ENCODE data around the gene TMEM51.

TMEM51 gene

DNA sequence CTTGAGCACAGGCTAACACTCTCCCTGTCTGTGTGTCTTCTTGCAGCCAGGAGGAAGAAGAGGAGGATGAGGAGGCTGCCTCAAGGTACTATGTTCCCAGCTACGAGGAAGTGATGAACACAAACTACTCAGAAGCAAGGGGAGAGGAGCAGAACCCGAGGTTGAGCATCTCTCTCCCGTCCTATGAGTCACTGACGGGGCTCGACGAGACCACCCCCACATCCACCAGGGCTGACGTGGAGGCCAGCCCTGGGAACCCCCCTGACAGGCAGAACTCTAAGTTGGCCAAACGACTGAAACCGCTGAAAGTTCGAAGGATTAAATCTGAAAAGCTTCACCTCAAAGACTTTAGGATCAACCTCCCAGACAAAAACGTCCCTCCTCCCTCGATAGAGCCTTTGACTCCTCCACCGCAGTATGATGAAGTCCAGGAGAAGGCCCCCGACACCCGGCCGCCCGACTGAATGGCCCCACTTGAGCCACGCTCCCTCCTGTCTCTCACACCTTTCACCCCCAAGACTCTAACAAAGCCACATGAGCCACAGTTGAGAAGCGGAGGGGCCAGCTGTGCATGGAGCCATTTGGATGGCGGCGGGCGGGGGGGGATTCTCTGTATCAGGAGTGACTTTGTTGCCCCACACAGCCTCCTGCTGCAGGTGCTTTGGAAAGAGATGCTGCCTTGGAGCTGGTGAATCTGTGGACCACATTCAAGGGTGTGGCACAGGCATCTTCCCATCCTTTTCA, 65.9 kb downstream of the TMEM51 start:
- no peak for DNase-seq

DNA sequence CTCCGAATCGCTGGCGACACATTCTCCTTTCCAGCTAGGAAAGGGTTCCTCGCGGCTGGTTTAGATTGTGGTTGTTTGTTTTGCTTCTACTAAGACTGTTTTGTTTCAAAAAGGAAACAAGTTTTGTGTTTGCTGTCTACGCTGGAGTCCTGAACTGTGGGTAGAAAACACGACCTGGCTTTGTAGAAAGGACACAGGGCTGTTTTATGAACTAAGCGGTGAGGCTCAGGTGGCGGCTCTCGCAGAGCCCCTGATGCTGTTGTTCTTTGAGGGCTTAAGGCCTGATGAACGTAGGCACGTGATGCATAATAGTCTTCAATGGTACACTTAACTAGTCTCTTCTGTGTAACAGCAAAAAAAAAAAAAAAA, 66.5 kb downstream of the TMEM51 start:
- no peak for DNase-seq

DNA sequence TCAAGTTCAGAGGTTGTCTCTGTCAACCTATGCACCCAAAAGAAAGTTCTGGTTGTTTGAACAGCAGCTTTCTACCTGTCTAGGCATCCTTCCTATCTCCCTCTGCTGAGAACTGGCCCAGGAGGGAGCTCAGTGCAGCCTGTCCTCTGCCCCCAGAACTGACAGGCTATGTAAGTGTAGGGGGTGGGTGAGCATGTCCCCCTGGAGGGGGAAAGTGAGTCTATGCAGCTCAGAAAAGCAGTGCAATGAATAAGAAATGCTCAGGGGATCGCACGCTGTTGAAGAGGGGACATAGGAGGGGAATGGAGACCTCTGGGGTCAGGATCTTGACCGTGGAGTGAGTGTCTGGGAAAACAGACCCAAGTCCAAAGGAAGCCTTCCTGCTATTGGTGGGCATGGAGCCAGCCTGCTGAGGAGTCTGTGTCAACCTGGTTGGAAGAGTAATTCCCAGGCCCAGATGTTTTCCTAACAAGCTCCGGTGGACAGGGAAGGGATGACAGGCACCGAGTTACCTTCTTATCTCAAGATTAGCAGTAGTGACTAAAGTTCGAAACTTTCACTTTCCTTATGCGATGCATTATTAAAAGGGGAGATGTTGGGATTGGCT, 67.4 kb downstream of the TMEM51 start:
- no peak for DNase-seq

- no peak for DNase-seq
These were observed 69.2 kb downstream of the TMEM51 start for GRCh38 chr1:15222653-15223303.

DNA sequence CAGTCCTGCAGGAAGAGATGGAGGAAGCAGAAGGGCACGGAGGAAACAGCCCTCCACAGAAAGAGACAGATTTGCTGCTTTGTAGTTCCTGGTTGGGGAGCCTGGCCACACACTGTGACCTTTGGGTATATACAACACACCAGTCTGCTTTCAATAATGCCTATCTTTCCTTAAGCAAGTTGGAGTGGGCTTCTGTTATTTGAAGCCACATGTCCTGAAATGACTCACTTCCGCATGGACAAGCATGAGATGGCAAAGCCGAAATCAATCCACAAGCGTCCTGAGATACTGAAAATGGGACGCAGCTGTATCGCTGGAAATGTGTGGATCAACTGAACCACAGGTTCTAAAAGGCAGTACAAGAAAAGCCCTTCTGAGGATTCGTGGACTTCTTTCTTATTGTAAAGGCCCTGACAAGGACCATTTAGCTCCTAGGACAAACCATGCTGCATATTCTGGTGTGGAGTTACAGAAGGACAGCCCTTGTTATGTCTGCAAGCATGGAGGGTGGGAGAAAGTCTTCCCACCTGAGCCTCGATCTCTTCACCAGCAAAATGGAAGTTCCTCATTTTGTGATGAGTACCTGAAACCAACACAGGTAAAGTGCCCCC, 70.8 kb downstream of the TMEM51 start:
- DNase-seq: no peak

DNA sequence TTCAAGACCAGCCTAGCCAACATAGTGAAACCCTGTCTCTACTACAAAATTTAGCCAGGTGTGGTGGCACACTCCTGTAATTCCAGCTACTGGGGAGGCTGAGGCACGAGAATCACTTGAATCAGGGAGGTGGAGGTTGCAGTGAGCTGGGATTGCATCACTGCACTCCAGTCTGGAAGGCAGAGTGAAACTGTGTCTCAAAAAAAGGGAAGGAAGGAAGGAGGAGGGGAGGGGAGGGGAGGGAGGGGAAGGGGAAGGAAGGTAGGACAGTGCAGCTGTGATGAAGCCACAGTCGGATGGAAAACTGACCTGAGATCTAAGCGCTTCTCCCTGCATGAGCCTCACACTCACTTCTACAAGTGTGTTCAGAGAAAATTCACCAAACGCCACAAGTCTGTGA, 71.4 kb downstream of the TMEM51 start:
- DNase-seq: no peak

DNA sequence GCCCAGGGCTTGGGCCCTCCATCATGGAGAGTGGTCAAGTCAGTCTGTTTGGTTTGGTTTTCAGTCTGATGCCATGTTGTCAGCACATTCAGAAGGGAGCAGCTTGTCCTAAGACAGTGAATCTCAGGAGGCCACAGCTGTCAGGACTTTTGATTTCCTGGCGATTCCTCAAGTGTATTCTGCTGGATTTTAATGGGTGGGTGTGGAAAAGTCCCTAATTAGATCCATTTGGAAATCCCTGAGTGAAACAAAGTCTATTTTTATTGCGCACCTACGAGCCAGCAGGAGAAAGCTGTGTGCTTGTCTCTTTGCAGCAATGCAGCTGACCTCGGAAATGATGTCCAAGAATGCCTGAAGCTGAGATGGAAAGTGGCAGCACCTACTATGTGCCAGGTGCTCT, 71.9 kb downstream of the TMEM51 start:
- DNase-seq: no peak

- no peak for DNase-seq
These were observed 73.1 kb downstream of the TMEM51 start for GRCh38 chr1:15226388-15227255.

- no peak for DNase-seq
These were observed 76.2 kb downstream of the TMEM51 start for GRCh38 chr1:15229707-15230131.

DNA sequence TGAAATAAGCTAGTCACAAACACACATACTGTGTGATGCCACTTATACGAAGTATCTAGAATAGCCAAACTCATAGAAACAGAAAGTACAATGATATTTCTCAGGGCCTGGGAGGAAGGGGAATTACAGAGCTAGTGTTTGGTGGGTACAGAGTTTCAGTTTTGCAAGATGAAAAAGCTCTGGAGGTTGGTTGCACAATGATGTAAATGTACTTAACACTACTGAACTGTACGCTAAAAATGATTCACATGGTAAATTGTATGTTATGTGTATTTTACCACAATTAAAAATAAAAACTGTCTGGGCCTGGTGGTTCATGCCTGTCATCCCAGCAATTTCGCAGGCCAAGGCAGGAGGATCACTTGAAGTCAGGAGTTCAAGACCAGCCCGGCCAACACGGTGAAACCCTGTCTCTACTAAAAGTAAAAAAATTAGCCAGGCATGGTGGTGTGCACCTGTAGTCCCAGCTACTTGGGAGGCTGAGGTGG, 78.2 kb downstream of the TMEM51 start:
- no peak for DNase-seq

DNA sequence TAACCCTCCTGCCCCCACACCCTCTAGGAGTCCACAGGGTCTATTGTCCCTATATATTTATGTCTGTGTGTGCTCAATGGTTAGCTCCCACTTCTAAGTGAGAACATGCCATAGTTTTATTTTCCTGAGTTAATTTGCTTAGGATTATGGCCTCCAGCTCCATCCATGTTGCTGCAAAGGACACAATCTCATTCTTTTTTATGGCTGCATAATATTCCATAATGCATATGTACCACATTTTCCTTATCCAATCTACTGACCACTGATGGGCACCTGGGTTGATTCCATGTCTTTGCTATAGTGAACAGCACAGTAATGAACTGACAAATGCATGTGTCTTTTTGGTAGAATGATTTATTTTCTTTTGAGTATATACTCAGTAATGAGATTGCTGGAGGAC, 80.1 kb downstream of the TMEM51 start:
- no peak for DNase-seq

GRCh38 chr1:15236321-15236721, 82.8 kb downstream of the TMEM51 start:
- no peak for DNase-seq

GRCh38 chr1:15236746-15237145, 83.2 kb downstream of the TMEM51 start:
- no peak for DNase-seq

GRCh38 chr1:15238789-15239188, 85.2 kb downstream of the TMEM51 start:
- DNase-seq: no peak

GRCh38 chr1:15242766-15243165, 89.2 kb downstream of the TMEM51 start:
- DNase-seq: no peak

DNA sequence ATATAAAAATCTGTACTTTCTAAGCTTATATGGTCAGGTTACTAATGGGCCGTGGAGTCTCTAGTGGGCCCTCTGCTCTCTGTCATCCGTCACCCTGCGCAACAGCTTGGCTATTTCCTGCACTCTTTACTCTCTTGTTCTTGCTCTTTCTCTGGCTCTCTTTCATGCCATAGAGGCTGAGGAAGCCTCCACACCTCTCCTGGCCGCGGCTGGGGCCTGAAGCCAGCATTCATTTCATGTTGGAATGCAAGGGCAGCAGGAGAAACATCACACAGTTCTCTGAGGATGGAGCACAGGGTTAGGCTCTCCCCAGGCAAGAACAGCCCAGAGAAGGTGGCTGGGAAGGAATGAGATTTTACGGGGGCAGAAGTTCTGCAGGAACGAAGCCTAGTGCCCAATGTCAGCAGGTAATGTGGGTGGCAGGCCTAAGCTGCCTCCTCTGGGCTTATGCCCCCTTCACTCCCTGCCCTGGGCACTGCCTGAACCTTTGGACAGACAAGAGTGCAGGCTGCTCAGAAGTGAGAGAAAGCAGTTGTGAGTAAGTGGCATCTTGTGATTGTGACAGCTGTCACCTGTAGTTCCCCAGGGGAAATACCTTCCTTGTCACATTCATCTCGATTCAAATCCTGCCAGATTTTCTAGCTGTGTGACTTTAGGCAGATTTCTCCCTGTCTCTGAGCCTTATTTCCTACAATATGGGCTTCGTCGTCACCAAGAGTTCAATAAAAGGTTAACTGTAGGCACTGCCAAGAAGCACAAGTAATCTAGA, 89.9 kb downstream of the TMEM51 start:
- no peak for DNase-seq

GRCh38 chr1:15244813-15245212, 91.3 kb downstream of the TMEM51 start:
- no peak for DNase-seq

DNA sequence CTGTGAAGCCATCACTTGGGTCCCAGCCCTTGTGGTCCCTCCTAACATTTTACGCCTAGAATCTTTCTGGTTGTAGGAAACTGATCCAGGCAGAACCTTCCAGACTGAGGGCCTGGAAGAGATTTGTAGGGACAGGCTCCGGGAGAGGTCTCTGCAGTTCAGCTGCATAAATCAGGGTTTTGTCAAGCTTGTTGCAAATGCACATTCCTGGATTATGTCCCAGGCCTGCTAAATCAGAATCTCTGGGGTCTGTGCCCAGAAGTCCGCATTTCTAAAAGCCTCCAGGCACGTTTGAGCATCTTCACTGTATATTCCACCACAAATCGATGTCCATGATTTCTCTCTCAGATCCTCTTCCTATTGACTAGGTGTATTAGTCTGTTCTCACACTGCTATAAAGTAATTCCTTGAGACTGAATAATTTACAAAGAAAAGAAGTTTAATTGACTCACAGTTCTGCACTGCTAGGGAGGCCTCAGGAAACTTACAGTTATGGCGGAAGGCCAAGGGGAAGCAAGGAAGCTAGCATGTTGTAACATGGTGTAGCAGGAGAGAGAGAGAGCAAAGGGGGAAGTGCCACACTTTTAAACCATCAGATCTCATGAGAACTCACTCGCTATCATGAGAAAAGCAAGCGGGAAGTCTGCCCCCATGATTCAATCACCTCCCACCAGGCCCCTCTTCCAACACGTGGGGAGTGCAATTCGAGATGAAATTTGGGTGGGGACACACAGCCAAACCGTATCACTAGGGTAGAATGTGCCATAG, 92.2 kb downstream of the TMEM51 start:
- no peak for DNase-seq

- DNase-seq: peak; percentile 36
These were observed 93.5 kb downstream of the TMEM51 start, which contains the start of gene FHAD1 for GRCh38 chr1:15246960-15247614. TSS of gene FHAD1 (plus strand) at chr1:15247223. CDS start at chr1:15251785, 4,562 bp downstream.

GRCh38 chr1:15248216-15248615, 94.7 kb downstream of the TMEM51 start:
- DNase-seq: no peak
